IMR-90 (cell line): ENCODE data around the gene JADE3. TPM values are rescaled to one million over a fixed set of nuclear protein-coding genes. Genes with fewer than 3 reads are reported as not detected.

Experiments
- ATAC-seq: fragments of 200-7000 bp; cut with Tn5 transposase; 2 replicates; pipeline ENCODE4 v1.9.1; 2020; ENCODE audit warnings: low read depth, mild to moderate bottlenecking, moderate library complexity
- BruUV-seq: library from RNA; stranded (reverse); fragments of 400-500 nt; replicated peaks from 2 replicates; lab custom pipeline; 2021; lab: Mats Ljungman, UMichigan
- CTCF ChIA-PET: fragments of 300-600 bp; formaldehyde crosslinking; extraction: SDS; loops from one replicate; lab custom pipeline; 2021; ENCODE audit warnings: antibody characterized with exemption; lab: Yijun Ruan, JAX
- POLR2A ChIA-PET: fragments of 300-600 bp; sonication (Branson Sonifier 250); formaldehyde crosslinking; loops from one replicate; lab custom pipeline; 2022; ENCODE audit warnings: antibody characterized with exemption; ENCODE audit not compliant: unreplicated experiment; lab: Charles Lee
- DNase-seq: peaks from one replicate; pipeline ENCODE4 v3.0.0; 2013
- H2AFZ ChIP-seq: replicated peaks from 2 replicates; pipeline ENCODE3; 2013; ENCODE audit warnings: low read length, mild to moderate bottlenecking; ENCODE audit not compliant: poor library complexity
- H2AK5ac ChIP-seq: 2 replicates; pipeline ENCODE4 v1.6.1; 2013; ENCODE audit warnings: low read depth, low read length, inconsistent platforms
- H2AK9ac ChIP-seq: replicated peaks from 2 replicates; pipeline ENCODE3; 2013; ENCODE audit warnings: mild to moderate bottlenecking, low read depth, low read length, moderate library complexity; ENCODE audit not compliant: poor library complexity
- H2BK120ac ChIP-seq: 2 replicates; pipeline ENCODE4 v1.6.1; 2013; ENCODE audit warnings: low read depth, low read length, inconsistent platforms
- H2BK15ac ChIP-seq: 3 replicates; pipeline ENCODE4 v1.6.1; 2013; ENCODE audit warnings: low read depth, low read length, inconsistent platforms
- H2BK20ac ChIP-seq: 2 replicates; pipeline ENCODE4 v1.6.1; 2013; ENCODE audit warnings: low read depth, mild to moderate bottlenecking, inconsistent platforms, low read length, moderate library complexity
- H2BK5ac ChIP-seq: 2 replicates; pipeline ENCODE4 v1.6.1; 2013; ENCODE audit warnings: mild to moderate bottlenecking, low read depth, low read length, inconsistent platforms; ENCODE audit not compliant: poor library complexity, severe bottlenecking
- H3K14ac ChIP-seq: replicated peaks from 2 replicates; pipeline ENCODE4 v1.6.1; 2013; ENCODE audit warnings: low read depth, low read length, inconsistent platforms
- H3K18ac ChIP-seq: 2 replicates; pipeline ENCODE4 v1.6.1; 2013; ENCODE audit warnings: low read depth, low read length, control low read depth
- H3K23ac ChIP-seq: 2 replicates; pipeline ENCODE4 v1.6.1; 2013; ENCODE audit warnings: low read depth, low read length, inconsistent platforms
- H3K27ac ChIP-seq: 2 replicates; pipeline ENCODE4 v1.5.1; 2013; ENCODE audit warnings: mild to moderate bottlenecking, control low read depth, low read length; ENCODE audit not compliant: insufficient read depth
- H3K27me3 ChIP-seq: 2 replicates; pipeline ENCODE4 v1.6.1; 2013; ENCODE audit warnings: low read length; ENCODE audit not compliant: control insufficient read depth, insufficient read depth
- H3K36me3 ChIP-seq: 2 replicates; pipeline ENCODE4 v1.6.1; 2013; ENCODE audit warnings: low read length, mixed read lengths; ENCODE audit not compliant: control insufficient read depth, insufficient read depth
- H3K4ac ChIP-seq: 2 replicates; pipeline ENCODE4 v1.6.1; 2013; ENCODE audit warnings: low read depth, low read length, inconsistent platforms
- H3K4me1 ChIP-seq: 2 replicates; pipeline ENCODE4 v1.6.1; 2013; ENCODE audit warnings: low read length, mixed read lengths; ENCODE audit not compliant: control insufficient read depth, insufficient read depth
- H3K4me2 ChIP-seq: 2 replicates; pipeline ENCODE4 v1.6.1; 2013; ENCODE audit warnings: low read depth, mild to moderate bottlenecking, control low read depth, low read length, moderate library complexity
- H3K4me3 ChIP-seq: 2 replicates; pipeline ENCODE4 v1.5.1; 2013; ENCODE audit warnings: low read depth, mild to moderate bottlenecking, control low read depth, low read length, moderate library complexity; ENCODE audit not compliant: insufficient read depth
- H3K56ac ChIP-seq: 2 replicates; pipeline ENCODE4 v1.6.1; 2013; ENCODE audit warnings: low read length, inconsistent platforms; ENCODE audit not compliant: insufficient read depth; ENCODE audit errors: extremely low read depth
- H3K79me1 ChIP-seq, 2 experiments: 2 replicates each; pipeline ENCODE4 v1.6.1; 2013; ENCODE audit warnings: low read length in 2 of 2, inconsistent platforms in 1 of 2, low read depth in 1 of 2
- H3K9ac ChIP-seq: 2 replicates; pipeline ENCODE4 v1.6.1; 2013; ENCODE audit warnings: low read depth, low read length, control low read depth
- H3K9me1 ChIP-seq: 2 replicates; pipeline ENCODE4 v1.6.1; 2013; ENCODE audit warnings: low read length, inconsistent platforms; ENCODE audit not compliant: insufficient read depth
- H3K9me3 ChIP-seq: 2 replicates; pipeline ENCODE4 v1.6.1; 2013; ENCODE audit warnings: low read length; ENCODE audit not compliant: control insufficient read depth, insufficient read depth
- H4K20me1 ChIP-seq: 2 replicates; pipeline ENCODE4 v1.6.1; 2013; ENCODE audit warnings: low read length, inconsistent platforms; ENCODE audit not compliant: insufficient read depth
- H4K5ac ChIP-seq: 2 replicates; pipeline ENCODE4 v1.6.1; 2013; ENCODE audit warnings: mild to moderate bottlenecking, low read depth, low read length, control low read depth
- H4K8ac ChIP-seq, 2 experiments: 2 replicates each; pipeline ENCODE4 v1.6.1; 2013; ENCODE audit warnings: low read depth in 2 of 2, low read length in 2 of 2, control low read depth in 1 of 2, inconsistent platforms in 1 of 2
- H4K91ac ChIP-seq: 2 replicates; pipeline ENCODE4 v1.6.1; 2013; ENCODE audit warnings: low read depth, low read length, inconsistent platforms; ENCODE audit not compliant: insufficient read depth
- BHLHE40 ChIP-seq: fragments of 150-350 bp; IDR thresholded peaks from 2 replicates; pipeline ENCODE4 v1.6.1; 2016; ENCODE audit warnings: mild to moderate bottlenecking, low read depth, low read length
- CHD1 ChIP-seq: IDR thresholded peaks from 2 replicates; pipeline ENCODE4 v1.6.1; 2012; ENCODE audit warnings: low read depth, low read length, improper control_type of control experiment
- MAFK ChIP-seq: IDR thresholded peaks from 2 replicates; pipeline ENCODE4 v1.6.1; 2012; ENCODE audit warnings: low read depth, low read length, improper control_type of control experiment
- MXI1 ChIP-seq: IDR thresholded peaks from 2 replicates; pipeline ENCODE4 v1.6.1; 2012; ENCODE audit warnings: low read depth, mild to moderate bottlenecking, low read length, moderate library complexity, borderline replicate concordance
- NFE2L2 ChIP-seq: fragments of 150-350 bp; IDR thresholded peaks from 2 replicates; pipeline ENCODE4 v1.6.1; 2016; ENCODE audit warnings: low read depth, mild to moderate bottlenecking, low read length
- POLR2A ChIP-seq: IDR thresholded peaks from 2 replicates; pipeline ENCODE4 v1.6.1; 2012; ENCODE audit warnings: mild to moderate bottlenecking, low read depth, low read length
- RAD21 ChIP-seq: IDR thresholded peaks from 2 replicates; pipeline ENCODE4 v1.6.1; 2012; ENCODE audit warnings: low read length, improper control_type of control experiment
- RCOR1 ChIP-seq: IDR thresholded peaks from 2 replicates; pipeline ENCODE4 v1.6.1; 2012; ENCODE audit warnings: mild to moderate bottlenecking, low read length, improper control_type of control experiment; ENCODE audit not compliant: insufficient replicate concordance
- SMC3 ChIP-seq: fragments of 150-350 bp; IDR thresholded peaks from 2 replicates; pipeline ENCODE4 v1.6.1; 2016; ENCODE audit warnings: low read depth, mild to moderate bottlenecking, antibody characterized with exemption, low read length, moderate library complexity
- WGBS, 2 experiments: methylation state at CpG; one replicate each; pipeline versions ENCODE4 v1.1.5 to v1.1.7; 2013; ENCODE audit warnings: missing lambda C conversion rate in 2 of 2; ENCODE audit not compliant: insufficient read length in 1 of 2; ENCODE audit errors: extremely low coverage in 2 of 2; 5-methylcytosine and 5-hydroxymethylcytosine counted together
- dilution Hi-C: fragments of 300-500 bp; cut with HindIII; formaldehyde crosslinking; loops from one replicate; pipeline ENCODE4 v1.14.3; 2018; ENCODE audit warnings: low sequenced_read_pairs; ENCODE audit not compliant: unreplicated experiment
- in situ Hi-C: fragments of 300-500 bp; cut with MboI; formaldehyde crosslinking; loops from 3 replicates; pipeline ENCODE4 v1.14.3; 2019; ENCODE audit warnings: low sequenced_read_pairs, inconsistent platforms, mixed read lengths
- intact Hi-C: fragments of 100-400 bp; cut with micrococcal nuclease; formaldehyde crosslinking; loops from 2 replicates; pipeline ENCODE4 v1.10.0; 2022
- polyA plus RNA-seq, 3 experiments: library from polyadenylated mRNA; depleted of rRNA; stranded (reverse); fragments of >200 nt; gene quantifications; 2 replicates each; pipeline ENCODE4 v1.2.3, GENCODE V29; 2012; ENCODE audit warnings: low replicate concordance in 1 of 3
- total RNA-seq: library from RNA; depleted of rRNA; stranded (reverse); fragments of >200 nt; gene quantifications from 2 replicates; pipeline ENCODE4 v1.2.3, GENCODE V29; 2012
- TF ChIP-seq, protein P1 (sequence below): fragments of 150-350 bp; IDR thresholded peaks from 2 replicates; pipeline ENCODE4 v1.6.1; 2016; ENCODE audit warnings: low read depth, mild to moderate bottlenecking, low read length, moderate library complexity, borderline replicate concordance
- TF ChIP-seq, protein P2 (sequence below): fragments of 150-350 bp; IDR thresholded peaks from 2 replicates; pipeline ENCODE4 v1.6.1; 2017; ENCODE audit warnings: mild to moderate bottlenecking, antibody characterized with exemption, low read length, low read depth
- TF ChIP-seq, protein P3 (sequence below): conservative IDR thresholded peaks from 2 replicates; pipeline ENCODE4 v1.5.1; 2012; ENCODE audit warnings: mild to moderate bottlenecking, low read depth, low read length, improper control_type of control experiment

Gene JADE3
- total and polyA plus RNA-seq, 2 of the 4 experiments (the other 2 are of a cell fraction), result 2.1 to 4.7 TPM

- Histone ChIP-seq H2AFZ (no peak overlapping the region), H3K79me1 (no peaks in the 10 kb centered on the region), H2AK5ac (no peak overlapping the region), H4K8ac (no peak overlapping the region), H3K4me2 (no peak overlapping the region), H3K27me3 (peaks cover 5% of the 10 kb centered on the region), H2BK15ac (no peak overlapping the region), H2AK9ac (no peak overlapping the region), H3K9me3 (no peaks in the 10 kb centered on the region), H3K56ac (no peak overlapping the region), H3K14ac (no peak overlapping the region), H4K5ac (no peak overlapping the region), H3K4ac (no peak overlapping the region), H3K4me3 (no peak overlapping the region), H3K4me1 (no peaks in the 10 kb centered on the region), H3K36me3 (no peaks in the 10 kb centered on the region), H3K18ac (no peak overlapping the region), H2BK5ac (no peak overlapping the region), H2BK120ac (no peak overlapping the region), H3K9ac (no peak overlapping the region), H3K23ac (no peak overlapping the region), H4K91ac (no peak overlapping the region), H2BK20ac (no peak overlapping the region), H3K27ac (no peak overlapping the region), H3K9me1 (no peaks in the 10 kb centered on the region), H4K20me1 (no peaks in the 10 kb centered on the region)
- ChIA-PET POLR2A (no interaction called here), CTCF (interaction anchor here (0.6 kb wide), 1 partner anchor 25 kb away, joined by 3 read pairs; no protein-coding TSS in a partner anchor)
- no TSS peak for BruUV-seq
- in situ Hi-C loops (no loop called here), dilution Hi-C loops (no loop called here), intact Hi-C loops (no loop called here)
- 82% methylated on average over 1 of the region's 3 CpGs; no CpG with 5 or more reads in 1 of the 2 experiments for WGBS, 2 experiments
- DNase-seq (no peak), ATAC-seq (no peak)
- no peak for TF ChIP-seq RCOR1
- no peak for TF ChIP-seq MXI1
- TF ChIP-seq MAFK, result no peak
- no peak for TF ChIP-seq NFE2L2
- TF ChIP-seq, protein P1, sequence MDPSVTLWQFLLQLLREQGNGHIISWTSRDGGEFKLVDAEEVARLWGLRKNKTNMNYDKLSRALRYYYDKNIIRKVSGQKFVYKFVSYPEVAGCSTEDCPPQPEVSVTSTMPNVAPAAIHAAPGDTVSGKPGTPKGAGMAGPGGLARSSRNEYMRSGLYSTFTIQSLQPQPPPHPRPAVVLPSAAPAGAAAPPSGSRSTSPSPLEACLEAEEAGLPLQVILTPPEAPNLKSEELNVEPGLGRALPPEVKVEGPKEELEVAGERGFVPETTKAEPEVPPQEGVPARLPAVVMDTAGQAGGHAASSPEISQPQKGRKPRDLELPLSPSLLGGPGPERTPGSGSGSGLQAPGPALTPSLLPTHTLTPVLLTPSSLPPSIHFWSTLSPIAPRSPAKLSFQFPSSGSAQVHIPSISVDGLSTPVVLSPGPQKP, result no peak
- no peak for TF ChIP-seq BHLHE40
- TF ChIP-seq, protein P2, sequence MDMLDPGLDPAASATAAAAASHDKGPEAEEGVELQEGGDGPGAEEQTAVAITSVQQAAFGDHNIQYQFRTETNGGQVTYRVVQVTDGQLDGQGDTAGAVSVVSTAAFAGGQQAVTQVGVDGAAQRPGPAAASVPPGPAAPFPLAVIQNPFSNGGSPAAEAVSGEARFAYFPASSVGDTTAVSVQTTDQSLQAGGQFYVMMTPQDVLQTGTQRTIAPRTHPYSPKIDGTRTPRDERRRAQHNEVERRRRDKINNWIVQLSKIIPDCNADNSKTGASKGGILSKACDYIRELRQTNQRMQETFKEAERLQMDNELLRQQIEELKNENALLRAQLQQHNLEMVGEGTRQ, result no peak
- TF ChIP-seq CHD1, result no peak
- TF ChIP-seq, protein P3, sequence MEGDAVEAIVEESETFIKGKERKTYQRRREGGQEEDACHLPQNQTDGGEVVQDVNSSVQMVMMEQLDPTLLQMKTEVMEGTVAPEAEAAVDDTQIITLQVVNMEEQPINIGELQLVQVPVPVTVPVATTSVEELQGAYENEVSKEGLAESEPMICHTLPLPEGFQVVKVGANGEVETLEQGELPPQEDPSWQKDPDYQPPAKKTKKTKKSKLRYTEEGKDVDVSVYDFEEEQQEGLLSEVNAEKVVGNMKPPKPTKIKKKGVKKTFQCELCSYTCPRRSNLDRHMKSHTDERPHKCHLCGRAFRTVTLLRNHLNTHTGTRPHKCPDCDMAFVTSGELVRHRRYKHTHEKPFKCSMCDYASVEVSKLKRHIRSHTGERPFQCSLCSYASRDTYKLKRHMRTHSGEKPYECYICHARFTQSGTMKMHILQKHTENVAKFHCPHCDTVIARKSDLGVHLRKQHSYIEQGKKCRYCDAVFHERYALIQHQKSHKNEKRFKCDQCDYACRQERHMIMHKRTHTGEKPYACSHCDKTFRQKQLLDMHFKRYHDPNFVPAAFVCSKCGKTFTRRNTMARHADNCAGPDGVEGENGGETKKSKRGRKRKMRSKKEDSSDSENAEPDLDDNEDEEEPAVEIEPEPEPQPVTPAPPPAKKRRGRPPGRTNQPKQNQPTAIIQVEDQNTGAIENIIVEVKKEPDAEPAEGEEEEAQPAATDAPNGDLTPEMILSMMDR, result no peak
- TF ChIP-seq POLR2A, result no peak
- no peak for TF ChIP-seq RAD21
- no peak for TF ChIP-seq SMC3
These were observed 156.0 kb downstream of the JADE3 start for GRCh38 chrX:47068214-47068613.
